ENCODE data around the gene TREML4. TPM values are rescaled to one million over a fixed set of nuclear protein-coding genes. Genes with fewer than 3 reads are reported as not detected.

The TREML4 gene
- total RNA-seq, 1 experiment from 2014 or later: not detected

GRCh38 chr6:41269166-41269565, 41.0 kb downstream of the TREML4 start:
- Histone ChIP-seq H3K4me3 (replicated peaks in 1 of 2; ENCODE audit: low read depth in 1 of 2, low read length in 2 of 2) (no peak overlapping the region), H3K9me3 (ENCODE audit: control insufficient read depth in 1 of 2, insufficient read depth in 1 of 2, low read depth in 1 of 2, low read length in 2 of 2) (no peaks in the 10 kb centered on the region), H3K9ac (ENCODE audit: low read length) (no peak overlapping the region), H3K79me2 (ENCODE audit: insufficient read depth, low read length) (no peaks in the 10 kb centered on the region), H3K9me2 (ENCODE audit: insufficient read depth) (no peaks in the 10 kb centered on the region), H3K27me3 (ENCODE audit: insufficient read depth, low read length) (no peaks in the 10 kb centered on the region; the same call in 1 of the 2 replicates), H4K20me1 (ENCODE audit: insufficient read depth) (no peaks in the 10 kb centered on the region), H3K36me3 (ENCODE audit: control insufficient read depth in 1 of 2, insufficient read depth in 2 of 2, low read length in 2 of 2) (no peaks in the 10 kb centered on the region), H3K27ac (ENCODE audit: low read depth, low read length) (no peak overlapping the region), H2AFZ (ENCODE audit: low read depth, low read length, poor library complexity, severe bottlenecking) (no peak overlapping the region), H3K4me2 (ENCODE audit: low read length) (no peak overlapping the region), H3K4me1 (ENCODE audit: control insufficient read depth in 1 of 2, insufficient read depth in 2 of 2, low read length in 2 of 2) (no peaks in the 10 kb centered on the region)
- TF ChIP-seq MAX (IDR thresholded peaks at IDR 0.05) (no peak), CTCF (IDR thresholded peaks at IDR 0.05 in 2 of 3, conservative IDR thresholded peaks at IDR 0.05 in 1 of 3; ENCODE audit: borderline replicate concordance in 1 of 3, insufficient read depth in 1 of 3, low read depth in 2 of 3, low read length in 2 of 3) (no peak), CEBPB (IDR thresholded peaks at IDR 0.05; ENCODE audit: low read depth) (no peak), EZH2phosphoT487 (IDR thresholded peaks at IDR 0.05; ENCODE audit: borderline replicate concordance) (no peak), RAD21 (IDR thresholded peaks at IDR 0.05; ENCODE audit: low read depth) (no peak), CBX3 (IDR thresholded peaks at IDR 0.05; ENCODE audit: low read depth) (no peak), ZNF274 (IDR thresholded peaks at IDR 0.05; ENCODE audit: low read depth, low read length) (no peak), ZBTB33 (IDR thresholded peaks at IDR 0.05; ENCODE audit: extremely low read depth, insufficient replicate concordance, low read length) (no peak), POLR2A (IDR thresholded peaks at IDR 0.05; ENCODE audit: borderline replicate concordance, extremely low read depth, insufficient read depth, insufficient read length) (no peak), POLR2AphosphoS5 (IDR thresholded peaks at IDR 0.05; ENCODE audit: low read depth, low read length) (no peak), SRF (IDR thresholded peaks at IDR 0.05; ENCODE audit: low read depth) (no peak)
- TF ChIP-seq, protein P1, sequence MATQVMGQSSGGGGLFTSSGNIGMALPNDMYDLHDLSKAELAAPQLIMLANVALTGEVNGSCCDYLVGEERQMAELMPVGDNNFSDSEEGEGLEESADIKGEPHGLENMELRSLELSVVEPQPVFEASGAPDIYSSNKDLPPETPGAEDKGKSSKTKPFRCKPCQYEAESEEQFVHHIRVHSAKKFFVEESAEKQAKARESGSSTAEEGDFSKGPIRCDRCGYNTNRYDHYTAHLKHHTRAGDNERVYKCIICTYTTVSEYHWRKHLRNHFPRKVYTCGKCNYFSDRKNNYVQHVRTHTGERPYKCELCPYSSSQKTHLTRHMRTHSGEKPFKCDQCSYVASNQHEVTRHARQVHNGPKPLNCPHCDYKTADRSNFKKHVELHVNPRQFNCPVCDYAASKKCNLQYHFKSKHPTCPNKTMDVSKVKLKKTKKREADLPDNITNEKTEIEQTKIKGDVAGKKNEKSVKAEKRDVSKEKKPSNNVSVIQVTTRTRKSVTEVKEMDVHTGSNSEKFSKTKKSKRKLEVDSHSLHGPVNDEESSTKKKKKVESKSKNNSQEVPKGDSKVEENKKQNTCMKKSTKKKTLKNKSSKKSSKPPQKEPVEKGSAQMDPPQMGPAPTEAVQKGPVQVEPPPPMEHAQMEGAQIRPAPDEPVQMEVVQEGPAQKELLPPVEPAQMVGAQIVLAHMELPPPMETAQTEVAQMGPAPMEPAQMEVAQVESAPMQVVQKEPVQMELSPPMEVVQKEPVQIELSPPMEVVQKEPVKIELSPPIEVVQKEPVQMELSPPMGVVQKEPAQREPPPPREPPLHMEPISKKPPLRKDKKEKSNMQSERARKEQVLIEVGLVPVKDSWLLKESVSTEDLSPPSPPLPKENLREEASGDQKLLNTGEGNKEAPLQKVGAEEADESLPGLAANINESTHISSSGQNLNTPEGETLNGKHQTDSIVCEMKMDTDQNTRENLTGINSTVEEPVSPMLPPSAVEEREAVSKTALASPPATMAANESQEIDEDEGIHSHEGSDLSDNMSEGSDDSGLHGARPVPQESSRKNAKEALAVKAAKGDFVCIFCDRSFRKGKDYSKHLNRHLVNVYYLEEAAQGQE (IDR thresholded peaks at IDR 0.05; ENCODE audit: low read depth): no peak
- ChIA-PET RAD21 (ENCODE audit: low non-redundant PET in 1 of 2, low total read pairs in 2 of 2, uncharacterized antibody in 2 of 2, unreplicated experiment in 2 of 2) (no interaction called here), CTCF (interaction anchor here (0.9 kb wide), 1 partner anchor 9 kb away, joined by 3 read pairs; no protein-coding TSS in a partner anchor), POLR2A (no interaction called here)
- intact Hi-C loops (cut with micrococcal nuclease): no loop called here
- no TSS peak for BruUV-seq (replicated peaks)
- no peak for ATAC-seq
- DNase-seq (ENCODE audit: low read depth, low spot score): no peak
